GM12878 (cell line): Measurements from ENCODE around the gene QSOX1. TPM values are rescaled to one million over a fixed set of nuclear protein-coding genes. Genes with fewer than 3 reads are reported as not detected.

Experiments used
- polyA plus RNA-seq, 11 experiments: library from polyadenylated mRNA; depleted of rRNA in 4 of 11; unstranded in 6 of 11; stranded (reverse) in 5 of 11; fragments of >200 nt; fragmentation: Nextera tagmentation in 4 of 11; fragmentation: Illumina TruSeq in 1 of 11; extraction: Ambion mirVana in 4 of 11; extraction: Trizol in 1 of 11; gene quantifications; 1 replicate in 1 of 11; 2 replicates in 10 of 11; pipeline versions ENCODE4 v1.2.1 to v1.2.3, GENCODE V29; 2011 to 2016; ENCODE audit warnings: inconsistent platforms in 2 of 11, missing spikeins in 2 of 11, low read depth in 1 of 11
- total RNA-seq, 4 experiments: library from RNA; depleted of rRNA in 3 of 4; stranded (reverse); fragments of >200 nt in 3 of 4; fragmentation: Illumina TruSeq in 1 of 4; extraction: Trizol in 1 of 4; gene quantifications; 2 replicates each; pipeline versions ENCODE4 v1.2.1 to v1.2.3, GENCODE V29; 2013 to 2021

Gene QSOX1
- total and polyA plus RNA-seq, 10 of the 15 experiments (the other 5 are each of a cell fraction or from before 2014, with no cell fraction given): 1.8 to 31.3 (median 11.2) TPM

Other genes starting within 250 kb of the QSOX1 start
- gene CEP350, start 200.1 kb upstream of the QSOX1 start, total RNA-seq (2014; rRNA removed): 33.6 and 37.3 TPM in 2 replicates
- 46.0 and 47.9 TPM in 2 replicates for gene CEP350, start 200.1 kb upstream of the QSOX1 start, total RNA-seq (2014; rRNA removed; fragmentation: Illumina TruSeq; extraction: Trizol)
- 30.3 and 32.7 TPM in 2 replicates for gene CEP350, start 200.1 kb upstream of the QSOX1 start, total RNA-seq (2021)
- gene CEP350, start 200.1 kb upstream of the QSOX1 start, polyA plus RNA-seq (2011; rRNA removed): 21.0 and 34.6 TPM in 2 replicates
- gene CEP350, start 200.1 kb upstream of the QSOX1 start, polyA plus RNA-seq (2014; fragmentation: Illumina TruSeq; extraction: Trizol): 25.9 and 28.1 TPM in 2 replicates
- 1 to 10 TPM; 5.2 to 6.7 TPM for gene CEP350, start 200.1 kb upstream of the QSOX1 start, polyA plus RNA-seq (2014; fragmentation: Nextera tagmentation; extraction: Ambion mirVana)
- gene CEP350, start 200.1 kb upstream of the QSOX1 start, polyA plus RNA-seq (2014; rRNA removed): 9.7 and 12.5 TPM in 2 replicates
- 10 to 100 TPM; 21.4 to 24.9 TPM for gene CEP350, start 200.1 kb upstream of the QSOX1 start, polyA plus RNA-seq (2016; fragmentation: Nextera tagmentation; extraction: Ambion mirVana)
- not detected in 2 replicates for gene LHX4, start 75.4 kb downstream of the QSOX1 start, total RNA-seq (2014; rRNA removed)
- not detected in 2 replicates for gene LHX4, start 75.4 kb downstream of the QSOX1 start, total RNA-seq (2014; rRNA removed; fragmentation: Illumina TruSeq; extraction: Trizol)
- not detected in 2 replicates for gene LHX4, start 75.4 kb downstream of the QSOX1 start, total RNA-seq (2021)
- 0.04 TPM in 1 of 2 replicates, not detected in the other for gene LHX4, start 75.4 kb downstream of the QSOX1 start, polyA plus RNA-seq (2011; rRNA removed)
- gene LHX4, start 75.4 kb downstream of the QSOX1 start, polyA plus RNA-seq (2014; fragmentation: Illumina TruSeq; extraction: Trizol): not detected in 2 replicates
- gene LHX4, start 75.4 kb downstream of the QSOX1 start, polyA plus RNA-seq (2014; fragmentation: Nextera tagmentation; extraction: Ambion mirVana): under 1 TPM; 0.05 TPM
- not detected in 2 replicates for gene LHX4, start 75.4 kb downstream of the QSOX1 start, polyA plus RNA-seq (2014; rRNA removed)
- gene LHX4, start 75.4 kb downstream of the QSOX1 start, polyA plus RNA-seq (2016; fragmentation: Nextera tagmentation; extraction: Ambion mirVana): under 1 TPM; 0.59 to 0.80 TPM